ENCODE measurements around the gene ATP1A1.

The ATP1A1 gene

DNA sequence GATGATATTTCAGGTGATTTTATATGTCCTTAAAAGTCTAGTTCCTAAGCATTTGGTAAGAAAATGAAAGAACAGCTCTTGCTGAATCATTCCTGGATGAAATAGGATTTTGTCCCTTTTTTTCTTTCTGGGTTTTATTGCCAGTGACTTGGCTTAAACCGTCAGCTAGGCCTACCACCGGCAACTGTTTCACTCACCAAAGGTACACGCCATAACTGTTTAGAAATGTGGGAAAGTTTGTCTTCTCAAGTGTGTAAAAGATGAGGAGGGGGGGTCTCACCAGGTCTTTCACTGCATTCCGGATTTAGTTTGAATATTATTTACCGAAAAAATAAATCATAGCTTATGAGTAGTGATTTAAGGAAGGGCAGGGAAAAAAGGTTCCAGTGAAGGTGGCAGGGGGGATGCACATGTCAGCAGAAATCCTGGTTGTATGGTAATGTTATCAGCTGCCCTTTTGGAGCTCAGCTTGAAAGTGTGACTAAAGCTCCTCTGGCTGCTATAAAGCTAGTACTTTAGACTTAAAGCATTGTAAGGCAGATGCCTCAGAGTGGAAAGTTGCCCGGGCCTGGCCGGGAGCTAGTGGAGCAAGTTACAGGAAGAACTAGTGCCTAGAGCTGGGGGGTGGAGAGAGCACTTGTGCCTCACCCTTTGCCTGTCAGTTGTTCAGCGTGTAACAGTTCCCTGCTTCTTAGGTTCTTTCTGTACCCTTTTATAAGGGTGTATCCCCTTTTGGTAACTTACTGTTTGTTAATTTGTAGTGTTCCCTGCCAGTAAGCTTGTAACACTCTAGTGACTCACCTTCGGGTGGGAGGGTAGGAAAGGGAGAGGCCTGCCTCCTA lies 3.1 kb downstream of the ATP1A1 start:
- TF ChIP-seq, protein P1, sequence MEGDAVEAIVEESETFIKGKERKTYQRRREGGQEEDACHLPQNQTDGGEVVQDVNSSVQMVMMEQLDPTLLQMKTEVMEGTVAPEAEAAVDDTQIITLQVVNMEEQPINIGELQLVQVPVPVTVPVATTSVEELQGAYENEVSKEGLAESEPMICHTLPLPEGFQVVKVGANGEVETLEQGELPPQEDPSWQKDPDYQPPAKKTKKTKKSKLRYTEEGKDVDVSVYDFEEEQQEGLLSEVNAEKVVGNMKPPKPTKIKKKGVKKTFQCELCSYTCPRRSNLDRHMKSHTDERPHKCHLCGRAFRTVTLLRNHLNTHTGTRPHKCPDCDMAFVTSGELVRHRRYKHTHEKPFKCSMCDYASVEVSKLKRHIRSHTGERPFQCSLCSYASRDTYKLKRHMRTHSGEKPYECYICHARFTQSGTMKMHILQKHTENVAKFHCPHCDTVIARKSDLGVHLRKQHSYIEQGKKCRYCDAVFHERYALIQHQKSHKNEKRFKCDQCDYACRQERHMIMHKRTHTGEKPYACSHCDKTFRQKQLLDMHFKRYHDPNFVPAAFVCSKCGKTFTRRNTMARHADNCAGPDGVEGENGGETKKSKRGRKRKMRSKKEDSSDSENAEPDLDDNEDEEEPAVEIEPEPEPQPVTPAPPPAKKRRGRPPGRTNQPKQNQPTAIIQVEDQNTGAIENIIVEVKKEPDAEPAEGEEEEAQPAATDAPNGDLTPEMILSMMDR (IDR thresholded peaks at IDR 0.05; ENCODE audit: borderline replicate concordance, insufficient read depth, low read depth, low read length), result no peak
- peak overlapping the region; percentile 84 for H3K4me3 ChIP-seq (ENCODE audit: low read depth, low read length)

DNA sequence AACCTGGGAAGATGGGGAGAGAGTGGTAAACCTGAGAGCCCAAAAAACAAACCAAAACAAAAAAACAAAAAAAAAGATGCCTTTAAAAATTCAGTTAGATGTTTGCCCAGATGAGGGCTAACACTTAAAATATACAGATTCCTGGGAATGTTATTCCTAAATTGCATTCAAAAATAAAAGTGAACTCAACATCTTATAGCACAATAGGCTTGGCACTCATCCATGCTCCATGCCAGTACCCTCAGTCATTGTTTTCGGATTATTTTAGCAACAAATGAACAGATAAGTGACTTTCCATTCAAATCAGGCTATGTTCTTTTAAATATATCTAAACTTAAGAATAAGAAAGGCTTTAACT lies 3.7 kb downstream of the ATP1A1 start:
- TF ChIP-seq, protein P1 (IDR thresholded peaks at IDR 0.05; ENCODE audit: borderline replicate concordance, insufficient read depth, low read depth, low read length), result no peak
- peak overlapping the region; percentile 84 for H3K4me3 ChIP-seq (ENCODE audit: low read depth, low read length)

DNA sequence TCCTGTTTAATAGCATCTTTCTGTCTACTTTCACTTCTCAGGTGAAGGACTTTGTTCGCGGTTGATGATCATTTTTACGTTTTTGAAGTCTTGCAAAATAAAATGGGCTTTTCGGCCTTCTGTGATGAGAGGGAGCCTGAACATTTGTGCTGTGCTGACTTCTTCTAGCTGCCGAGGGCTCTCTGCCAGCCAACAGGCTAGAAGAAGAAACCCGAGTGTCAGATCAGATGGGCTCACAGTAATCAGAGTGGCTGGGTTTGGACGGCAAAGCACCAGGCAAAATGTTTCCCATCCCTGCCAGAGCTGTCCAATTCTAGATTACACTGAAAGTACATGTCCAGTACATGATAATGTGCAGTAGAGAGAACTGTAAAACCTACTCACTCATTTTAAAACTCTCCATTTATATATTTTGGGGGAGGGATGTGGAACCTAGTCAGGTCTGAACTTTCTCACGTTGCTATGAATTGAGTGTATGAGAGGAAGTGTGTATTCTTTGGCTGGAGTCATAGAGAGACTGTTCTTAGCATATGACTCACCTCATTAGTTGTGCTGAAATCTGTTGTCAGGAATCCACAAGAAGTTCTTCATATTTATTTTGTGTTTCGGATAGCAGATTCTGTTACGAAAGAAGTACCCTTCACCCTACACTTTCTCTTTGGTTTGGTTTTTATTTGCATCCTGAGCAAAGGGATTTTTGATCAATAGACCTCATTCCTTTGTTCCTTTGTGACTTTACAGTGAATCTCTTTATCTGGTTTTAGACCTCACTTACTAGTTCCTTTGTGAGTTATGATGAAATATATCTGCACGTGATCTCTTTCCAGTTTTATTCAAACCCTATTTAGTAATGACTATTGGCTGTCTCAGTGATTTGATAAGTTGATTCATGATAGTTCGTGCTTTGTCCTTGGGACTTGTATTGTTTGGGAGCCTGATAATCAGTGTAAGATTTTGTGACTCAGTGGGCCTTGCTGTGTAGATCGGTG lies 4.8 kb downstream of the ATP1A1 start:
- peak overlapping the region; percentile 18 for H3K4me3 ChIP-seq (ENCODE audit: low read depth, low read length)
- TF ChIP-seq, protein P1 (IDR thresholded peaks at IDR 0.05; ENCODE audit: borderline replicate concordance, insufficient read depth, low read depth, low read length), result no peak

DNA sequence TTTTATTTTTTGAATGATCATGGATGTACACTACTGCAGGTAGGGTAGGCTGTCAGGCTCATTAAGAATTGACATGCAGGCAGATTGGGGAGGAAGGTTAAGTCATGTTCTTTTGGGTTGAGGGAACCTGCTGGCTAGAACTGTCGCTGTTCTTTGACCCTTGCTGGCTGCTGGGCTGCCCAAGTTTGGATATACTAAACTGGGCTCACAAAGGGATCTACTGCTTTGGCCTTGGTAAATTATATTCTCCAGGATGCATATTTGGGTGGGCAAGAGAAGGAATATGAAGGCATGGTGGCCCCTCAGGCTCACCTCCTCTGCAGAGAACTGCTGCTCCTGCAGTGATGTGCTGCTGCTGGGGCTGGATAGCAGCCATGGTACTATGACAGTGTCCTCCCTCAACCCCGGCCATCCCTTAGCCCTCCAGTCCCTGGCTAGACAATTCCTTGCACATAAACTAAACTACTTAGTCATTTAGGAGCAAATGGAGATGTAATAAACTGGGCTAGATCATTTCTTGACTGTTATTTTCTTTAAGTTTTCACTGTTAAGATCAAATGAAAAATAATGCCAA lies 6.1 kb downstream of the ATP1A1 start:
- no peak overlapping the region for H3K4me3 ChIP-seq (ENCODE audit: low read depth, low read length)
- TF ChIP-seq, protein P1 (IDR thresholded peaks at IDR 0.05; ENCODE audit: borderline replicate concordance, insufficient read depth, low read depth, low read length), result no peak

DNA sequence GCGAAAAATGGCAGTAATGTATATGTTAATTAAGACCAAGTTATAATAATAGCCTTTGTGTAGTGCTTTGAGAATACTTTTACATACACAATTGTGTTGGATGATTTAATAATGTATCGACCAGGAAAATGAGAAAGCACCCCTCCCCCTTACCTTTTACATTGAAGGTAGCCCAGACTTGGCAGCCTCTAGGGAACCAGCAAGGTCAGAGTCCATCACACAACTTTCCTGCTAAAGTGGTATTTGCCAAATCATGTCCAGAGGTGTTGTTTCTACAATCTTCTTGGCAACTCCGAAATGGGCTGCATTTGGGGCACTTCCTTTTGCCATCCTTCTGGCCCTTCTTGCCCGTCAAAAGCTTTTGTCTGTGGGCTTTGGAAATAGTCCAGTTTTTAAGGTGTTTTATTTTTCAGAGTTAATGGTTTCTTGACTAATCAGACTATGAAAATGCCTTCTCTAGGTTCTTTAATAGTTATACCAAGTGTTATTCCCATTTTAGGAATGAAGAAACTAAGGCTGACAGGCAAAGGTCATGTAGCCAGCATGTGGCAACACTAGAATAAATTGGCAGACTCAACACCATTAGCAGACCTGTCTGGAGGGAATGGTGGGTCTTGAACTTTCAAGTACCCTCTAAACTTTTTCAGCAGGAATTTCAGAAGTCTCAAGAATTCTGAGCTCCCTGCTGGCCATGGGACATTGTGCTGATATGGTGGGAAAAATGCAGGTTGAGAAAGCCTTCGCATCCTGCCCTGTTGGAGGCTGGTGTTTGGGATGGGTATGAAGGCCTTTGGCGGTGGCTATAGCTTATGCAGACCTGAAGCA lies 6.8 kb downstream of the ATP1A1 start:
- H3K4me3 ChIP-seq (ENCODE audit: low read depth, low read length), result no peak overlapping the region
- TF ChIP-seq, protein P1 (IDR thresholded peaks at IDR 0.05; ENCODE audit: borderline replicate concordance, insufficient read depth, low read depth, low read length), result no peak

DNA sequence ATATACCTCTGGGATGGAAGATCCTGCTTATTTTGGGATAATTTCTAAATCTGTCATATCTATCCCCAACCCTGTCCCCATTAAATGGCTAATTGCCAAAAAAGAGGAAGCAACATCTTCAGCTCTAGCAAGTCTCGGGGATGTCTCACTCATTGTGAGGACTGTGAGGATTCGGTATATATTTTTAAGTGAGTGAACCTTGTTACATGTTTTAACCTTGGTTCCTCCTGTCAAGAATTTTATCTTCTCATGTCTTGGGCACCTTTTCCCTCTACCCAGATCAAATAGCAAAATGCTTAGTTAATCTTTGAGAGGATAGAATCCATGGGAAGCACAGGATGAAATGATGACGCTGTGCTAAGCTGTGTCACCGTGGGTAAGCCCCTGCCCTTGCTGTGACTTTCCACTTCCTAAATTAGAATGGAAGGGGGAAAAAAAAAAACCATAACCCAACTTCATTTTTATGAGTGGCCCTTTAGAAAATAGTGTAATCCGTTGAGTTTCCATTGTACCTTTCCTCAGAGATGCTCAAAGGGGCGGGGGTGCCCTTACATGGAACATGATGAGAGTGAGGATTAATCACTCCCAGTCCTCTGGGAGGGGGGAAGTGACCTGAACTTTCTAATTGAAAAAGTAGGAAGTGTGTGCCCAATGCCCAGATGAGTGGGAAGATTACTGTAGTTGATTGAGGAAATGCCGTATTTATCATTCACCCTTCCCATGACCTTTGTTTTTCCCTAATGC lies 7.6 kb downstream of the ATP1A1 start:
- TF ChIP-seq, protein P1 (IDR thresholded peaks at IDR 0.05; ENCODE audit: borderline replicate concordance, insufficient read depth, low read depth, low read length), result no peak
- H3K4me3 ChIP-seq (ENCODE audit: low read depth, low read length), result no peak overlapping the region
